NCI-H69 (cell line): ENCODE measurements around the gene HPGDS.
A peak's percentile ranks its signal among the peaks of the same experiment; 100 is the strongest.
"Not testable (repeated sequence)": the region's sequence is repeated elsewhere in the genome, so short reads cannot be mapped to it uniquely, and the experiment has no call there.

Source experiments
- DNase-seq: peaks from one replicate; lab custom pipeline; 2025; lab: John Stamatoyannopoulos, UW

Gene HPGDS

DNA sequence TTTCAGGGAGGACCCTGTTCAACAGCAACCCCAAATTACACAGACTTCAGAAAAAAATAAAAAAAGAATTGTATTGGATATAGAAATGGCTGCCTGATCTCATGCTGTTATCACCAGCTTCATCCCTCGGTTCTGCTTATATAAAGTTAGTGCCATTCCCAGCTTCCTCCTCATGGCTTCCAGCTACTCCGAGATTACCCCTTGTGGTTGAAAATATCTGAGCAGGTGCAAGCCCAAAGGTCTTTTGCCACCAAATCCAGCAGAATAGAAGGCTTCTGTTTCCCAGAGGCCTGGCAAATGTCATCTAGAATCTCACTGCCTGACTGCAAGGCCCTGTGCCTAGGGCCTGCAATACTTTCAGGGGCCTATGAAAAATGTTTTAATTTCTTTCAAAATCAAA, 13.8 kb upstream of the HPGDS start:
- DNase-seq, result no peak

DNA sequence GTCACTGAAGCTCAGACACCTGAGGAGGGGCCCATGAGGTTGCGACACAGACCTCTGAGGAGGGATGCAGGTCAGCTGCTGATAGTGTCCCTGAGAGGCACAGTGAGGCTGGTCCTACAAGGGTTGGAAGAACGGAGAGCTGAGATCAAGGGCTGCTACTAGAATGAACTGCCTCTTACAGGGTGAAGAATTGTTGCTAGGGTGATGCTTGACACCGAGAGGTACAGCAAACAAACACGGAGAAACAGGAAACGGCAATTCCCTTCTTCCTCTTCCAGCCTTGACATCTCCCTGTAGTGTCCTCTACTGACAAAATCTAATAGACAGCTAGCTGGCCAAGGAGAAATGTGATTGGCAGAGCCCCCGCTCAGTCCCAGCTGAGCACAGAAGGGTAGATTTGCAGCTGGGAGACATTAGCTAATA, 11.8 kb upstream of the HPGDS start:
- peak; percentile 50 for DNase-seq

DNA sequence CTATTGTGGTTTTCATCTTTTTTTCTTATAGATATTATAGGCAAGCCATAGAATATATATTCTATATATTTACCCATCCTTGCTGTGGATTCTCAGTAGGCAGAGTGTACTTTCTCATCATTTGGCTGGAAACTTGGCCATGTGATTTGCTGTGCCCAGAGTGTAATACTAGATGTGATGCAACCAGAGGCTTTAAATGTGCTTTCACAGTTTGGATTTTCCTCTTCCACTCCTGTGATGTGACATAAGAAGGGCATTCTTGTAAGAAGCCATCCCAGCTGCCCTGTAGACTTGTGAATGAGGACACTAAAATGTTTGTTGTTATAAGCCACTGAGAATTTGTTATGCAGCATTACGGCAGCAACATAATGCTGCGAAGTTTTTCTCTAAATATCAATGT, 10.4 kb upstream of the HPGDS start:
- DNase-seq, result no peak

DNA sequence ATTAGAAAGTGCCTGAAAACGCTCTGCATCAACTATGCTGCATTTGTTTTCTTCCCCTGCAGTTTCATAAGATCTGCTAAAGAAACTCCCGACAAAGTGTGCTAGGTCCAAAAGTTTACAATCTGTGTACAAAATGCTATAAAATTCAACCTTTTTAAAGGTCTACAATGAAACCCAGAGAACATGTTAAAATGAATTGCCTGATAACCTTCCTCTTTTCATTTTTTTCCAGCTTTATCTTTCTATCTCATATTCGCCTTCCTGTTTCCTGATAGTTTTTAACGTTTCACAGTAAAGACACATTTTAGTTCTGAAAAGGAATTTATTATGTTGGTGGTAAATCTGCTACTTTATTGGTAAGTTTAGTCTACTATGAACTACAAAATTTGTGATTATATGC, 9.5 kb upstream of the HPGDS start:
- no peak for DNase-seq

DNA sequence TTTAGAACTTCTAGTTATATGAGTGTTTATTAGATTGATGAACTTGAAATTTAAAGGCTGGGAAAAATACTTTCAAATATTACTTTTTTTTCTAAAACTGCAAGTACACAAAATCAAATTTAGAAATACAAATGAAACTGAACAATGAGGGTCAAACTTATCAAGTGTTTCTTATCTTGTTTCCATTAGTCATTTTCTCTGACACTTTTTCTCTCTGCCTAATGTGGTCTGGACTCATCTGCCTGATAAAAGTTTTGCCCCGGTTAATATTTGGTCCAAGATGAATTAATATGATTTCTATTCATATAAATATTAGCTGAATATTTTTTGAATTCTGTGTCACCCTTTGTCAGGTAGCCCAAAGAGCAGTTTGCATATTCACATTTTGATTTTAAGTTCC, 8.7 kb upstream of the HPGDS start:
- no peak for DNase-seq

DNA sequence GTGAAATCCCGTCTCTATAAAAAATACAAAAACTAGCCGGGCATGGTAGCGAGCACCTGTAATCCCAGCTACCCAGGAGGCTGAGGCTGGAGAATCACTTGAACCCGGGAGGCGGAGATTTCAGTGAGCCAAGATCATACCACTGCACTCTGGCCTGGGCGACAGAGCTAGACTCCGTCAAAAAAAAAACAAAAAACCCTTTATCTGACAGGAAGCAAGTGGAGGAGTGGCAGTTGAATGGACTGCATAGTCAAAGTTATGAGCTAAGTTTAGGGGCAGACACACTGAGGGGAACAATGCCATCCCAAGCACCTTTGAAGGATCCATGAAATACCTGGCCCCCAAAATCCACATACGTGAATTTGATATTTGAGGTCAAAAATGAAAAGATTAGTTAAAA, 7.5 kb upstream of the HPGDS start:
- no peak for DNase-seq

DNA sequence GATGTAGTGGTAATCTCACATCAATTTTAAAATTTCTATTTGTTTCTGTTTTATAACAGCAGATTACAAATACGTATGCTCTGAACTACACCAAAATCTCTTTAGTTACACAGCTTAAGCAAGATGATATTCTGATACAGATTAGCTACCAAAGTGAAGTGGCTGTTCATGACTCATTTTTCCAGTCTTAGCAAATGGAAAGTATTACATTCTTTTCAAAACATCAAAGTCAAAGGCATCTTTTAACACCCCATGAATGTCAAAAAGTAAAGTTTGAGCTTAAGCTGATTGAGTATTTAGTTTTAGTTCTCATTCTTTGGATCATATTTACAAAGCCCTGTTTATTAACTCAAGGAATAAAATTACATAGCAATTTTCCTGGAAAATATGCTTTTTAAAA, 6.6 kb upstream of the HPGDS start:
- DNase-seq, result no peak

DNA sequence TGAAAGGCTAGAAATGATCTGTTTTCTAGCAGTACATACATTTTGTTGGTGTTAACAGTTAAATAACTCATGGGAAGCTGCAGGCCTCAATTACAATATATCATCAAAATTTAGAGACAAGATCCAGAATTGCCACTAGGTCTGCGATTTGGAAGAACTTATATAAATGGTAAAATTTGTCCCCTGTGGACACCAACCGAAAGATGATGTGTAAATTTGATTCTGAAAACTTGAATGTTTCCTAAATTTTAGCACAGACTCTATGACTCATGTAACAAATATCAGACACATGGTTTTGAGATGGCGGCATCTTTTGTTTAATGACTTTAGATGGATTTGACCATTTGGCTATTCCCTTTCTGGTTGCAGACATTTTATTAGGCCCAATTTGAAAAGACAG, 6.0 kb upstream of the HPGDS start:
- no peak for DNase-seq

DNA sequence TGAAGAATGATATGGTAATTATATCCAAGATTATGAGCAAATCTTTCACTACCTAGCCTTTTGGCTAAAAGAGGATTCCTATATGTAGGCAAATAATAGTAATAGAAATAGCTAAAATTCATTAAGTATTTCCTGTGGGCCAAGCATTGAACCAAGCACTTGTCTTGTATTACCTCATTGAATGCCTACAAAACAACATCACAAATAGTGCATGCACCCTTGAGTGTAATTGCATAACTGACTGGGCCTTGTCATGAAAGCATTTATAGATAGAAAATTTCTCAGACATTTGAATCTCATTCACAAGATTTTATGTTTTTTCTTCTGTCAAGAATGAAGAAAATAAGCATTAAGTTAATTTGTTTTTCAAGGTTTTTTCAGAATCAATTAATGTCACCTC, 3.9 kb upstream of the HPGDS start:
- no peak for DNase-seq

DNA sequence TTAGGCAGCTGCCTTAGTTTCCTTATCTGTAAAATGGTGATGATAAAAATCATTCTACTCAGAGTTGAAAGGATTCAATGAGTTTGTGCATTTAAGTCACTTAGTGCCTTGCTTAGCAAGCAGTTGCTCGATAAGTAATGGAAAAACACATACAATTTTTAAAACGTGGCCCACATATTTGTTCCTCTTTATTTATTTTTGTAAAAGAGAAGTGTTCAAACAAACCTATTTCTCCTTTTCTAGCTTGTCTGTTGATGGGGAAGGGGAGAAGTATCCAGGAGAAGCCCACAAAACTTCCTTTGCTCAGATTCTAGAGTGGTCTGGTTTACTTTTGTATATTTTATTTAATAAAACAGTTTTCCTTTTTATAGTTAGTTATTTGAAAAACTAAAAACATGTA, 3.3 kb upstream of the HPGDS start:
- DNase-seq, result no peak

DNA sequence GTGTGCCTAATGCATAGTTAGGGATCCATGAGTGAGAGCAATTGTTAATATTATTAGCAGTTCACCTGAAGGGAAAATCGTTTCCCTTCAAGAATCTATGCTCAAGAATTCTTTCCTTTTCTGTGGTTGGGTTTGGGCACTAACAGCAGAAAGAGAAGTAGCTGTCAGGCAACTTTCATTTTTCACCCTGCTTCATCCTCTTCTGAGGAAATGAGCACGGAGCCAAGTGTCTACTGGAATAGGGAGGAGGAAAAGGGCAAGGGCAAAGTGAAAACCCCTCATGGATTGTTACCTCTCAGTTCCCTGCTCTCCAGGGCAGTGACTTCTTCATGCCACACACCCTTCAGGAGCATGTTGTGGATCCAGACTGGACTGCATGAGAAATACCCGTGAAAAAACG, 2.6 kb upstream of the HPGDS start:
- no peak for DNase-seq

DNA sequence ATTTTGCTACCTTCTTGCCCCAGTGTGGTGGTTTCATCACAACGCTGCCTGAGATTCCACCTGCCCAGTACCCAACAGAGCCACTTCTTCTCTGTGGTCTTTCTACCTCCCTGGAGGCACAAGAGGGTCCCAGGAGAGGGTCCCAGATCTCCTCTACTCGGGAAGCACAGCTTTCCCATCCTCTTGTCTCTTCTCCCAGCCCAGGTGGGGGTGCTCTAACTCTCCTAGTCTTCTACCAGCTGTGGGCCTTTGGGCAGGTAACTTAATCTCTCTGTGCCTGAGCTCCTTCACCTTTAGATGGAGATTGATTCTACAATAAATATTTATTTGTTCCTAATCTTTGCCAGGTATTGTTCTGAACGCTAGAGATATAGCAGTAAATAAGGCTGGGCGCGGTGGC, 1.8 kb upstream of the HPGDS start:
- DNase-seq, result no peak

DNA sequence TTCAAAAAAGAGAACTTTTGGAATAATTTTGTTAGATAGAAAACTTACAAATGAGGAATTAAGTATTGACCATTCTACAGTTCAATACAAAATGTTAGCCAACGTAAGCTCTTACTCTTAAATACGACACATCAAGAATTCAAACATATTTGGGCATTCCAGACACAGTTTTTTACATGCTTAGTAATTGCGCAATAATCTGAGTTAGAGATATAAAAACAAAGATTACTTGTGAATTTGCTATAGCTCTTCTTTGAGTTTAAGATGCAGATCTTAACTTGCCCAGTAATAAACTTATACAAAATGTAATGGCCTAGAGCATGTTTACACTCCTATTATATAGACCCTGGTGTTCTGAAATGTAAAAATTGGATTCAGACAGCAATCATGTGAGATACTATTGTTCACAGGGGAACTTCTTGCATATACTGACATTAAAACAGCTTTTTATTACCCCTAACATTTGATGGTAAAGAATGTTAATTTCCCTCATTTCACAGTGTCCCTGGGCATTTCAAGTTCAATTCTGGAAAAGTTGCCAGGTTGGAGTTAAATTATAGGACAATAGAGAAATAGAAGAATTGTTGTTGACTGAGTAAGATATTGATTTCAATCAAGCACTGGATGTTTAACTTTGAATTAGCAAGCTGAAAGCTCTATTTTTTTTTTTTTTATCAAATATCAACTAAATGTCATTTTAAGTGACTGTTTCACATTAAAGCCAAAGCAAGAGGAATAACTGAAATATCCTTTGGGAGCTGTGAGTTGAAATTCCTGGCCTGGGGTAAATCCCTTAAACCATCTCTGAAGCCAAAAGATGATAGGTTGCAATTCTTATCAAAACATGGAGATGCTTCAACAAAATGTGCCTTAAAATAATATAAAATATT, 910 bp downstream of the HPGDS start:
- no peak for DNase-seq

DNA sequence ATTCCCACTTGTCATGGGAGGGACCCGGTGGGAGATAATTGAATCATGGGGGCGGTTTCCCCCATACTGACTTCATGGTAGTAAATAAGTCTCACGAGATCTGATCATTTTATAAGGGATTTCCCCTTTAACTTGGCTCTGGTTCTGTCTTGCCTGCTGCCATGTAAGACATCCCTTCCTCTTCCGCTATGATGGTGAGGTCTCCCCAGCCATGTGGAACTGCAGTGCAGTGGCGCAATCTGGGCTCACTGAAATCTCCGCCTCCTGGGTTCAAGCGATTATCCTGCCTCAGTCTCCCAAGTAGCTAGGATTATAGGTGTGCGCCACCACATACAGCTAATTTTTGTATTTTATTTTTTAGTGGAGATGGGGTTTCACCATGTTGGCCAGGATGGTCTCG, 2.9 kb downstream of the HPGDS start:
- DNase-seq, result no peak

DNA sequence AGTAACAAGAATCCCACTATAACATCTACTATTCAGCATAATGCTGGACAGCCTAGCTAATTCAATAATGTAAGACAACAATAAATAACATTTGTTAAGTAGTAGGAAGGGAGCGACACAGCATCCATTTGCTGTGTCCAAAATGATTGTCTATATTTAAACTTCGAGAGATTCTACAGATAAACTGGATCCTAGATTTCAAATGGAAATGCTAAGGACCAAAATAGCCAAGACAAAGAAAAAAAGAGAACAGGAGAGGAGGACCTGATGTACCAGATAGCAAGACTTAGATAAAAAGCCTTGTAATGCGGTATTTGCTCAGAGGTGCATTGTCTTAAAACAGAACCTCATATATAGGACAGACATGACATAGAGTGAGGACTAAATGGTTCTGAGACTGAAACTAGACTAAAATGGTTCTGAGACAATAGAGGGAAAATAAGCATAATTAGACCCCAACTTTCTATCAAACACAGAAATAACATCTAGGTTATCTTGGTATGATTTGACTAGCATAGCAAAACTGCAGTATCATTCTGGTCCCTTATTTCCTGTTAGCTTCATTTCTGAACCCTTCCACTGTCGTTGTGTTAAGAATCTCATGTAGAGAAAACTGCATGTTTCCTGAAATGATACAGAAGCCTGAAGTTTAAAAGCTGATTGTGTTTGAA, 3.8 kb downstream of the HPGDS start:
- DNase-seq, result no peak

DNA sequence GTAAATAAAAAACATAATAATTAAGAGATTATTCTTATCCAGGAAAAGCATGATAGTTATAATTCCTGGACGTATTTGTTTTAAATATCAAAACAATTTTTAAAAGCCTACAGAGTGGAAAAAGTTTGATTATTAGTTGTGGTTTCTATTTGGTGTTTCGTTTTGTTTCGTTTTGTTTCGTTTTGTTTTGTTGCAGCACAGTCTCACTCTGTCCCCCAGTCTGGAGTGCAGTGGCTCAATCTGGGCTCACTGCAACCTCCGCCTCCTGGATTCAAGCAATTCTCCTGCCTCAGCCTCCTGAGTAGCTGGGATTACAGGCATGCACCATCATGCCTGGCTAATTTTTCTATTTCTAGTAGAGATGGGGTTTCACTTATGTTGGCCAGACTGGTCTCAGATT, 5.8 kb downstream of the HPGDS start:
- not testable (repeated sequence) for DNase-seq

DNA sequence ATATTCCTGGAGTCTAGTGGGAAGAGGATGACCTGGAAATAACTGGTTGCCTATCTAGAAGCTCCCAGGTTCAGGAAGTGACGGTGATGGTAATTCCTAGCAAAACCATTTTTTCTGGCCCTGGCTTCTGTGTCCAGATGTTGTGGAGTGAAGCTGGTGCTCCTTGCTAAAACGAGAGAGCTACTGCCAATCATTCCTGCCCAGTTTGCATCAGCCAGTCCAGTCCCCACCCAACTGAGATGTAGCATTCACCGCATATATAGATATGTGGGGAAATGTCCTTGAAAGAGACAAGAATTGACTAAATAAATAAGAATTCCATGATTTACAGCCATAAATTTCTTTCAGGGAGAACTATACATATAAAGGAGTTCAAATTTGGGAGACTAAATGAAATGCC, 6.3 kb downstream of the HPGDS start:
- DNase-seq, result no peak

DNA sequence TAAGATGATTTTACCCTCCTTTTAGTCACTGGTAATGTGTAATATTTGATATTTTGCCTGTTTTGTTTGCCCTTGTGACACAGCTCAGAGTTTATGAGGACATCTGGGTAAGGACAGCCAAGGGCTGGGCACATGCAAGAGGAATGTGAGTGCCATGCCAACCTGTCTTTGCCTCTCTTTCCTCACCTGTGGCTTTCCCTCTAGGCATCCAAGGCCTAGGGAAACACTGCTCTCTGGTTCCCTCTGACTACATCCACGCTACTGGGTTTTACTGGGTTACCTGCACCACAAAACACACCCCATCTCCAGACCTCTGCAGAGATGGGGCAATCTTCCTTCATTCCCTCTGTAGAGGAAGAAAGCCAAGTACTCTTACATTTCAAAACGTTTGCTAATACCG, 7.7 kb downstream of the HPGDS start:
- DNase-seq, result no peak

DNA sequence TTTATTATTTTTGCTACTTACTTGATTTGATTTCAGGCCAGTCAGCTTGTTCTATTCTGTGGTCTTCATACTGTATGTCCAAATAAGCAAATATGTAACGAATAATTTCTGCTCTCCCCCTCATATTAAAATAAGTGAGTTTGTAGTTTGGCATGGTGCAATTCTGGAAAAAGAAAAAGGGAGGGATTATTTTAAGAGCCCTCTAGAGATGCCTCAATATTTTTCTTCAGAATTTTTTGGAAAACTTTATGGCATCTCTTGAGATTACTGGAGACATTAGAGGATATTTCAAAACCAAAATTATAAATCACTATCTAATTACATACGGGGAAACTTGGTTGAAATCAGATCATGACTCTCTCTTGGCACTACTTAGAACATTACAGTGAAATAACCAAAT, 8.2 kb downstream of the HPGDS start:
- no peak for DNase-seq

DNA sequence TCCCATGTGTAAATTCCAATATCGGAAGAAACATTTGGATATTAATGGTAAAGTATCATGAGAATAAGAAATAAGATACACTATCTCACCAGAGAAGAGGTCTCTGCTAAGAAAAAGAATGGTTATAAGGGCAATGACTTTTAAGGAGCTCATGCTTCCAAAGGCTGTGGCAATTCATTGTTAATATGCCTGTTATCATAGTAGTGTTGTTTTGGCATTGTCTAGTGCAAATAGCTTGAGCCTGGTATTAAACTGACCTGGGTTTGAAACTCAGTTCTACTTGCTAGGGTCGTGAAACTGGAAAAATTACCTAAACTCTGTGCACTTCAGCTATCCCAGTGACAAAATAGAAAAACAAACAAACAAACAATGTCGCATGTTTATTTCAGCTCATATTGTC, 8.8 kb downstream of the HPGDS start:
- no peak for DNase-seq

DNA sequence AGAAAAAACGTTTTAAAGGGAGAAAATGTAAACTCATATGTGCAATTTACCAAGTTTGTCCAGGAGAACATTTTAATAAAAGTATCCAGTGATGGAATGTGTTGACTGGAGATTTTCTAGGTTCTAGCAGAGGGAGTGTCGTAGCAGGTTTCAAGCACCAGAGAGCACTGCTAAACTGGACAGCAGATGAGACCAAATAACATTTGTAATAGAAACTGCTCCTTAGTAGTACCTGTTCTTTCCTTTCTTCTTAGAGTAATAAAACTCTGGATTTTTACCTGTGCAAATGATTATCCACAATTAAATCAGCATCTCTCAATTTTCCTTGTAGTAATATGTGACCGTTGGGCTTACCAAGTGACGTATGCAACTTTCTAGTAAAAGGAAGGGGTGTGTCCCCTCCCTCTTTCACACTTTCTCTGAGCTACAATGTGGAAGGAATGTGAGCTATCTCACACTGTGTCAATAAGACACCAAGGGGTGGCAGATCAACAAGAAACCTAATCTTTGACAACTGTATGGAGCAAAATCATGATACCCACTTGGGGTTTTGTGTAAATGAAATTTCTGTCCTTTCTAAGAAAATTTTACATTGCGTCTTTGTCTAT, 9.5 kb downstream of the HPGDS start:
- peak; percentile 5 for DNase-seq

DNA sequence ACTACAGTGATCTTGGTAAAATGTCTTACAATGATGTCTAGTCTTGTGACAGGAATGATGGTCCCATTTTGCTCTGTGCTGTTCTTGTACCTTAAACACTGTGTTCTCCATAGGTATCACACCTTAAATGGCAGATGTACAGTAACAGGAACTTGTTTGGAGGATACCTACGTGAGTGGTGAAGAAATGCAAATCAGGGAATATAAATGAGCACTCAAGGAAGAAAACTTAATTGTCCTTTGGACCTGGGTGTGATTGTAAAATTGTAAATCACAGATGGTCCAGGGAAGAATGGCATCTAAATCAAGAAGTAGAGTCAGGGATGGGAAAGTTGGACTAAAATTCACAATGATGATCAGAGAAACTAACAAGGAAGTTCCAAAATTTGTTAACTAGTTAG, 12.7 kb downstream of the HPGDS start:
- DNase-seq, result no peak

DNA sequence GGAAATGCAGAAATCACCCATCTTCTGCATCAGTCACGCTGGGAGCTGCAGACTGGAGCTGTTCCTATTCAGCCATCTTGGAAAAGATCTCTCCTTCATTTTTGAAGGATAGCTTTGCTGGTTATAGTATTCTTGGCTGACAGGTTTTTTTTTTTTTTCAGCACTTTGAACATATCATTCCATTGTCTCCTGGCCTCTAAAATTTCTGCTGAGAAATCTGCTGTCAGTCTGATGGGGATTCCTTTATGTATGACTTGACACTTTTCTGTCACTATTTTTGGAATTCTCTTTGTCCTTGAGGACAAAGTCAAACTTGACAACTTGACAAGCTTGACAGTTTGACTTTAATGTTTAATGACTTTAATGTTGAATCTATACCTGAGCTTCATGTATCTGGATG, 16.8 kb downstream of the HPGDS start:
- DNase-seq, result no peak
